Parathyroid adenoma (tissue), 2 donors: ENCODE data around the gene CYP46A1.

Experiments used
- H2AFZ ChIP-seq: fragments of 300-600 bp; sonication (generic); one replicate; pipeline ENCODE4 v1.7.0; 2017; ENCODE audit warnings: antibody characterized with exemption, mild to moderate bottlenecking
- H3K27ac ChIP-seq: fragments of 300-600 bp; sonication (generic); one replicate; pipeline ENCODE4 v1.7.0; 2017
- H3K27me3 ChIP-seq: fragments of 300-600 bp; sonication (generic); one replicate; pipeline ENCODE4 v1.7.0; 2017; ENCODE audit warnings: low read length; ENCODE audit not compliant: control insufficient read depth, insufficient read depth
- H3K36me3 ChIP-seq: fragments of 300-600 bp; sonication (generic); one replicate; pipeline ENCODE4 v1.7.0; 2017; ENCODE audit warnings: low read length; ENCODE audit not compliant: control insufficient read depth, insufficient read depth
- H3K4me1 ChIP-seq: fragments of 300-600 bp; sonication (generic); one replicate; pipeline ENCODE4 v1.7.0; 2017; ENCODE audit warnings: control low read depth
- H3K4me2 ChIP-seq: fragments of 300-600 bp; sonication (generic); one replicate; pipeline ENCODE4 v1.7.0; 2017; ENCODE audit warnings: low read length
- H3K4me3 ChIP-seq: fragments of 300-600 bp; sonication (generic); one replicate; pipeline ENCODE4 v1.7.0; 2017; ENCODE audit warnings: low read depth, low read length
- H3K79me2 ChIP-seq: fragments of 300-600 bp; sonication (generic); one replicate; pipeline ENCODE4 v1.7.0; 2017; ENCODE audit warnings: control low read depth
- H3K9ac ChIP-seq: fragments of 300-600 bp; sonication (generic); one replicate; pipeline ENCODE4 v1.7.0; 2017; ENCODE audit warnings: mild to moderate bottlenecking
- H3K9me3 ChIP-seq: fragments of 300-600 bp; sonication (generic); one replicate; pipeline ENCODE4 v1.7.0; 2017; ENCODE audit warnings: low read length; ENCODE audit not compliant: control insufficient read depth
- TF ChIP-seq, protein P1 (sequence below): fragments of 300-600 bp; sonication (generic); IDR thresholded peaks from one replicate; pipeline ENCODE4 v1.7.0; 2017; ENCODE audit warnings: antibody characterized with exemption, mild to moderate bottlenecking
- donor health status: primary hyperparathyroidism.

CYP46A1 gene

DNA sequence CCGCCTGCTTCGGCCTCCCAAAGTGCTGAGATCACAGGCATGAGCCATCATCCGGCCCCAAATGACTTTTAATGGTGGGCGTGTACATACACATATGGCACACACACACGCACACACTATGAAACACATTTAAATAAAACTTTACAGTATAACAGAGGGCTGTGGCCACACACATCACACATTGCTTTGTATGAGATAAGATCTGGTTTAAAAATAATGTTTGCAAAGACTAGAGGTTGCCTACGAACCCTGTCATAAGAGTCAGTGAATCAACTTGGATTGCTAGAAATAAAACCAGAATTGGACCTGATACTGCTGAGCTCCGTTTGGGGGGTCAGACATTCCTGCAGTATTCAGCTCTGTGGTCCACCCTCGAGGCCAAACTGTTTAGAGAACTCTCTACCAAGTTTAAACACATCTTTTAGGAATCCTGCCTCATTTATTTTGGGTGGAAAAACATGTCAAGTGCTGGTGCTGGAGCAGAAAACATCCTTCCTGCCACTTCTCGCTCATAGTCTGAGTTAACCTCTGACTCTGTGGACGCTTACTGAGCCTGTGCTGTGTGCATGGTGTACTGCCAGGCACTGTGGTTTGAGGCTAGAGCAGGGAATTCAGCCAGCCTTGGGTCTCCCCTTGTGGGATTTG, 61.3 kb downstream of the CYP46A1 start:
- Histone ChIP-seq H3K36me3 (no peaks in the 10 kb centered on the region), H3K9me3 (no peaks in the 10 kb centered on the region), H2AFZ (no peak overlapping the region), H3K4me3 (no peak overlapping the region), H3K4me1 (peaks cover 12% of the 10 kb centered on the region), H3K27me3 (no peaks in the 10 kb centered on the region), H3K4me2 (no peak overlapping the region), H3K79me2 (no peaks in the 10 kb centered on the region), H3K9ac (no peak overlapping the region), H3K27ac (peak overlapping the region; percentile 17)
- TF ChIP-seq, protein P1, sequence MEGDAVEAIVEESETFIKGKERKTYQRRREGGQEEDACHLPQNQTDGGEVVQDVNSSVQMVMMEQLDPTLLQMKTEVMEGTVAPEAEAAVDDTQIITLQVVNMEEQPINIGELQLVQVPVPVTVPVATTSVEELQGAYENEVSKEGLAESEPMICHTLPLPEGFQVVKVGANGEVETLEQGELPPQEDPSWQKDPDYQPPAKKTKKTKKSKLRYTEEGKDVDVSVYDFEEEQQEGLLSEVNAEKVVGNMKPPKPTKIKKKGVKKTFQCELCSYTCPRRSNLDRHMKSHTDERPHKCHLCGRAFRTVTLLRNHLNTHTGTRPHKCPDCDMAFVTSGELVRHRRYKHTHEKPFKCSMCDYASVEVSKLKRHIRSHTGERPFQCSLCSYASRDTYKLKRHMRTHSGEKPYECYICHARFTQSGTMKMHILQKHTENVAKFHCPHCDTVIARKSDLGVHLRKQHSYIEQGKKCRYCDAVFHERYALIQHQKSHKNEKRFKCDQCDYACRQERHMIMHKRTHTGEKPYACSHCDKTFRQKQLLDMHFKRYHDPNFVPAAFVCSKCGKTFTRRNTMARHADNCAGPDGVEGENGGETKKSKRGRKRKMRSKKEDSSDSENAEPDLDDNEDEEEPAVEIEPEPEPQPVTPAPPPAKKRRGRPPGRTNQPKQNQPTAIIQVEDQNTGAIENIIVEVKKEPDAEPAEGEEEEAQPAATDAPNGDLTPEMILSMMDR, result no peak

DNA sequence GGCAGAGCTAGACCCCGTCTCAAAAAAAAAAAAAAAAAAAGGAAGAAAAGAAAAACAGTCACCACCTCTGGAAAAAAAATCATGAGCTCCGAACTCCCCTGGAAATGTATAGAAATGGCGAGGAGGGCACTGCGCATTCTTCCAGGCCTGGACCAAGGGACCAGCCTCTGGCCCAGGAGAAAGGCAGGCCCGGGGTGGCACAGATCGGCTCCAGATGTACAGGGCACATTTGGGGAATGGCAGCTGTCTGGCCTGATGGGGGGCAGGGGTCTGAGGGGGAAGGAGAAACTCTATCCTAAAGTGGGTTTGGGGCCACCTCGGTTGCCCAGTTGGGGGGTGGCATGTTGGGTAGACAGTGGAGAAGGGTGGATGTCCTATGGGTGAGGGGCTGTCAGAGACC, 63.1 kb downstream of the CYP46A1 start:
- Histone ChIP-seq H3K4me2 (no peak overlapping the region), H2AFZ (no peak overlapping the region), H3K4me1 (peaks cover 12% of the 10 kb centered on the region), H3K36me3 (no peaks in the 10 kb centered on the region), H3K4me3 (no peak overlapping the region), H3K27ac (no peak overlapping the region), H3K79me2 (no peaks in the 10 kb centered on the region), H3K9me3 (no peaks in the 10 kb centered on the region), H3K9ac (no peak overlapping the region), H3K27me3 (no peaks in the 10 kb centered on the region)
- TF ChIP-seq, protein P1, result no peak

DNA sequence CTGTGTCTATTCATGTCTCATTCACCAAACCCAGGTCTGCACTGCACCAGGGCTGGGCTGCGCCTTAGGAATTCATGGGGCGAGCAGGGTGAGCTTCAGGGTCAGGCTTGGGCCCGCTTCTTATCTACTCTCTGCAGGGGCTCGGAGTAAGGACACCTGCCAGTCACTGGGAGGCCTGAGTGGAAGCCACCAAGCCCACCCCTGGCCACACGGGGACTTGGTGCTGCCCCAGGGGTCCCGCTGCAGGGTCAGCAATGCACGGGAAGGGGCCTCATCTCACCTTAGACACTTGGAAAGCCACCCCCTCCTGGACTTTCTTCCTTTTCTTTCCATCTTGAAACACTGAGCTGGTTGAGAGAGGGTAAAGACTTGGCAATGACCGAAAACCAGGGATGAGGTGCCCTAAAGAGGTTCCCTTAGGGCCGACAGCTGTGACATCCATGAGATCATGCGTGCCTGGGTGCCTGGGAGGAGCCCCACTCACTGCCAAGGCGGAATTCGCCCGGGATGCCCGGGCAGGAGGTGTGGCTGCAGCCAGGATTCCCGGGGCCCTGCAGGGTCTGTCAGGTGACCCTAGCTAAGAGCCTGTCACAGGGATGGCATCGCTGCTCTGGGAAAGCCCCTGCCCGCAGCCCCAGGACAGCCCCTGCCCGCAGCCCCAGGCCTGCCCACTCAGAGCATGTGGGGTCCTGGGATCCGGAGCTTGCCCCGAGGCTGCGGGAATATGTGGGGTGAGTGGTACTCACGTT, 63.7 kb downstream of the CYP46A1 start:
- Histone ChIP-seq H3K27ac (no peak overlapping the region), H3K9me3 (no peaks in the 10 kb centered on the region), H3K36me3 (no peaks in the 10 kb centered on the region), H3K4me1 (peaks cover 12% of the 10 kb centered on the region), H3K4me3 (no peak overlapping the region), H3K27me3 (no peaks in the 10 kb centered on the region), H3K4me2 (no peak overlapping the region), H3K9ac (no peak overlapping the region), H3K79me2 (no peaks in the 10 kb centered on the region), H2AFZ (no peak overlapping the region)
- TF ChIP-seq, protein P1, result no peak

DNA sequence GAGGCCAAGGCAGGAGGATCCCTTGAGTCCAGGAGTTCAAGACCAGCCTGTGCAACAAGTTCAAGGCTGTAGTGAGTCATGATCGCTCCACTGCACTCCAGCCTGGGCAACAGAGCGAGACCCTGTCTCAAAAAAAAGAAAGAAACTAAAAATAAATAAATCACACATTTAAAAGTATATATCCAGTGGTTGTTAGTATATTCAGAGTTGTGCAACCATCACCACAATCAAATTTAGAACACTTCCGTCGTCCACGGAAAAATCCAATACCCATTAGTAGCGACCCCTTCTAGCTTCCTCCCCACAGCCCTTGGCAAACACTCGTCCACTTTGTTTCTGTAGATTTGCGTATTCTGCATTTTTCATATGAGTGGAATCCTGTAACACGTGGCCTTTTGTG, 64.4 kb downstream of the CYP46A1 start:
- TF ChIP-seq, protein P1, result no peak
- Histone ChIP-seq H3K79me2 (no peaks in the 10 kb centered on the region), H3K4me2 (no peak overlapping the region), H3K36me3 (no peaks in the 10 kb centered on the region), H3K9ac (no peak overlapping the region), H3K4me3 (no peak overlapping the region), H3K9me3 (no peaks in the 10 kb centered on the region), H3K27me3 (no peaks in the 10 kb centered on the region), H2AFZ (no peak overlapping the region), H3K27ac (no peak overlapping the region), H3K4me1 (peaks cover 12% of the 10 kb centered on the region)
